ENCODE measurements around the gene MFAP5. TPM values are rescaled to one million over a fixed set of nuclear protein-coding genes. Genes with fewer than 3 reads are reported as not detected.

The MFAP5 gene
- total RNA-seq, 1 donor, result 259 TPM

DNA sequence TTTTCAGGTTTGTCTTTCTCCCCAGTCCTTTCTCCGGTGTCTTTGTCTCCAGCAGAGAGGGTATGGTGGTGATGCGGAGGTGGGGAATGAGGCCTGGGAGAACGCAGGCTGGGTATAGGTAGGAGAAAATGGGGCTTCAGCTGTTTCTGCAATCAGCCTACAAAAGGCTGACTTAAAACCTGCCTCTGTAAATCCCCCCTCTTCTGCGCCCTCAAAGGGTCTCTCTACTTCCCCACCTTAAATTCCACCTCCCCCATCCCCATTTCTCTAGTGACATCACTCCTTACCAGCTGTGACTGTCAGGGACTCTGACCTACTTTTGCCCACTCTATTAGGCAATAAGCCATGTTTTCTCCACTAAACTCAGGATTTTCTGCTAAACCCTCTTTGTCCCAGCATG, 27.1 kb upstream of the MFAP5 start:
- no peak for DNase-seq (ENCODE audit: low read depth)
- TF ChIP-seq, protein P1, sequence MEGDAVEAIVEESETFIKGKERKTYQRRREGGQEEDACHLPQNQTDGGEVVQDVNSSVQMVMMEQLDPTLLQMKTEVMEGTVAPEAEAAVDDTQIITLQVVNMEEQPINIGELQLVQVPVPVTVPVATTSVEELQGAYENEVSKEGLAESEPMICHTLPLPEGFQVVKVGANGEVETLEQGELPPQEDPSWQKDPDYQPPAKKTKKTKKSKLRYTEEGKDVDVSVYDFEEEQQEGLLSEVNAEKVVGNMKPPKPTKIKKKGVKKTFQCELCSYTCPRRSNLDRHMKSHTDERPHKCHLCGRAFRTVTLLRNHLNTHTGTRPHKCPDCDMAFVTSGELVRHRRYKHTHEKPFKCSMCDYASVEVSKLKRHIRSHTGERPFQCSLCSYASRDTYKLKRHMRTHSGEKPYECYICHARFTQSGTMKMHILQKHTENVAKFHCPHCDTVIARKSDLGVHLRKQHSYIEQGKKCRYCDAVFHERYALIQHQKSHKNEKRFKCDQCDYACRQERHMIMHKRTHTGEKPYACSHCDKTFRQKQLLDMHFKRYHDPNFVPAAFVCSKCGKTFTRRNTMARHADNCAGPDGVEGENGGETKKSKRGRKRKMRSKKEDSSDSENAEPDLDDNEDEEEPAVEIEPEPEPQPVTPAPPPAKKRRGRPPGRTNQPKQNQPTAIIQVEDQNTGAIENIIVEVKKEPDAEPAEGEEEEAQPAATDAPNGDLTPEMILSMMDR (IDR thresholded peaks at IDR 0.05; ENCODE audit: insufficient read depth, low read length), result no peak
- no peak overlapping the region for H3K4me3 ChIP-seq (ENCODE audit: low read depth, low read length)

DNA sequence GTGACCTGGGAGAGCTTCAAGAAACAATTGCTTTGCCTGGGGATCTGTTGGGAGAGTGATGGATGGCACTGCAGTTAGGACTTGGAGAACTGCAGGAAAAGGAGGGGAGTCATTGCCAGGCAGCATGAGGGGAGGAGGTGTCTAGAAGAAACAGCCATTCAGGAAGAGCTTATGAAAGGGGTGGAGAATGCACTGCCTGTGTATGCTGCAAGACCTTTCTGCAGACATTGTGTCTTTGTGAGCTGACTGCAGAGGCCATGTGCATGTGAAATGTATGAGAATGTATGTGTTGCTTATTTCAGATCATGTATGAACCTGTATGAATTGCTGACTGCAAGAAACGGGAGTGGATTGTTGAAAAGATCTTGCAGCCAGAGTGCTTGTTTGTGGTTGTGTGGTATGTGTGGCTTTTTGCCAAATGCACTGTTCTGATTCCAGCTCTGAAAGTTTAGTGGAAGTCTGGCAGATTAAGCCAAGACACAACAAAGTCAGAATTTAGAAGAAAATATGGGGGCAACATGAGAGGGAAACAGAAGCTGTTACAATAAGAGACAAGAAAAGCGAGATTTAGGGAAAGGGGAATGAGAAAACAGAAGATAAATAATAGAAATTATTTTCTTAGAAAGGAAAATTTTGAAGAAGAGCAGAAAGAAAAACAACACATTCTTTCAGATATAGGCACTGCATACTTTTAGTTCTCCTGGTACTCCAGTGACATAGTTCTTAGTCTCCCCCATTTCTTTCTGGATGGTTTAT, 25.4 kb upstream of the MFAP5 start:
- TF ChIP-seq, protein P1 (IDR thresholded peaks at IDR 0.05; ENCODE audit: insufficient read depth, low read length), result no peak
- DNase-seq (ENCODE audit: low read depth), result peak; percentile 95
- H3K4me3 ChIP-seq (ENCODE audit: low read depth, low read length), result no peak overlapping the region

DNA sequence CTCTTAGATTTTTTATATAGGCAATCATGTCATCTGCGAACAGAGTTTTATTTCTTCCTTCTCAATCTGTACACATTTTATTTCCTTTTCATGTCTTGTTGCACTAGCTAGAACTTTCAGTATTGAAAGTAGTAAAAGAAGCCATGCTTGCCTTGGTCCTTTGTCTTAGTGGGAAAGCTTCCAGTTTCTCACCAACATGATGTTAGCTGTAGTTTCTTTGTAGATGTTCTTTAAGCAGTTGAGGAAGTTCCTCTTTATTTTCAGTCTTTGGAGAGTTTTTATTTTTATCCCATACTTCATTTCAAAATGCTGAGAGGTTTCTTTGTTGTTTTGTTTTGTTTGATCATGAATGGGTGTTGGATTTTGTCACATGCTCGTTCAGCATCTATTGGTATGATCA, 22.4 kb upstream of the MFAP5 start:
- no peak for DNase-seq (ENCODE audit: low read depth)
- H3K4me3 ChIP-seq (ENCODE audit: low read depth, low read length), result no peak overlapping the region
- TF ChIP-seq, protein P1 (IDR thresholded peaks at IDR 0.05; ENCODE audit: insufficient read depth, low read length), result no peak

DNA sequence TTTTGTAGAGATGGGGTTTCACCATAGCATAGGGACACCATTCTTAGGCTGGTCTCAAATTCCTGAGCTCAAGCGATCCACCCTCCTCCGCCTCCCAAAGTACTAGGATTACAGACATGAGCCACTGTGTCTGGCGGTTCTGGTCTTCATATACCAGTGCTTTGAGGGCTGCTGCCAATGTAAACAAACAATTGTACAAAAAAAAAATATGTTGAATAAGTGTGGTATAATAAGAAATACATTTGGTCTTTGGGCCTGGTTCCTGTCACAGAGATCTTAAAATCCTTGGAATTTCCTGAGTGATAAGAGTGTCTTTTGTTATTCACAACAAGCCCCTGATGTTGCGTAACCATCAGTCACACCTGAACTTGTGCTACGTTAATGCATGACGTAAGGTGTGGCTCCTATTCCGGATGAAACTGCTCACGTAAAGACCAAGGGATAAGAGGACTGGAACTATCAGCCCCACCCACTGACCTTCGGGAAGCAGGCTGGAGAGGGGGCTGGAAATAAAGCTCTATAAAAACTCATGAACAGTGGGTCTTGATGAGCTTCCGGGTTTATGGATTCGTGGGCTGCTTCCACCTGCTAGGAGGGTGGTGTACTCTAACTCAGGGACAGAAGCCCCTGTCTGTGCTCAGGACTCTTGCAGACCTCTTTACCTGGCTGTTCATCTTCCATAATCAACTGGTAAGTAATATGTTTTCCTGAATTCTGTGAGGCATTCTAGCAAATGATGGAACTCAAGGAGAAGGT, 18.7 kb upstream of the MFAP5 start:
- TF ChIP-seq, protein P1 (IDR thresholded peaks at IDR 0.05; ENCODE audit: insufficient read depth, low read length), result no peak
- peak overlapping the region; percentile 46 for H3K4me3 ChIP-seq (ENCODE audit: low read depth, low read length)
- DNase-seq (ENCODE audit: low read depth), result peak; percentile 98

DNA sequence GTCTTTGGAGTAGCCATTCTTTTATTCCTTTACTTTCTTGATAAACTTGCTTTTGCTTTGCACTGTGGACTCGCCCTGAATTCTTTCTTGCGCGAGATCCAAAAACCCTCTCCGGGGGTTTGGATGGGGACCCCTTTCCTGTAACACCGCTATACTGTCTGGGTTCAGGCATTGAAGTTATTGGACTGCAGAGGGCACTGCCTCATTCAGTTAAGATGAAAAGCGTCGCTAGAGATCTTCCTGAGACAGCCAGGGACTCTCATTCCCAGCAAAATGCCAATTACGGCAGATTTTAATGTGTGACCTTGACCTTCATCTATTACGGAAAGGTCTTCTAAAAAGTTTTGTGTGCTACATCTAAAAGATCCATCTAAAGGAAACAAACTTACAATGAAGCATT, 17.9 kb upstream of the MFAP5 start:
- H3K4me3 ChIP-seq (ENCODE audit: low read depth, low read length), result no peak overlapping the region
- no peak for DNase-seq (ENCODE audit: low read depth)
- TF ChIP-seq, protein P1 (IDR thresholded peaks at IDR 0.05; ENCODE audit: insufficient read depth, low read length), result no peak

DNA sequence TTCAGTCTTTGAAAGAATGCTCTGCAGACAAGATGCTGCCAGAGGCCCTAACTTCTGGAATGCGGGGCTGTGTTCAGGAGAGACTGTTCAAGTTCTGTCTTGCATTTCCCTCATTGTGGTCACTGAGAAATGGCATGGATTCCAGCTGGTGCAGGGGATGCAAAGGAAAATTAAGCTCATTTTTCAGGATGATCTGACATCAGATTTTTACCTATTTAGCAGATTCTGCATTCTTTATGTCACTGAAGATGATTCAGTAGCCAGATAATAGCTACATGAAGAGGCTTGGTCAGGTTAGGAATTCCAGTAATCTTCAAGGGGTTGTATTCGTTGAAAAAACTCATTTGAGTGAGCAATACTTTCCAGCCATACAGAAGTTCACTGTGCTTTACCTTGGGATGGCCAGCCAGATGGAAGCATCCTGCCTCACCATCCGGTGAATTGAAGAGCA, 16.1 kb upstream of the MFAP5 start:
- DNase-seq (ENCODE audit: low read depth), result peak; percentile 59

More for the DNA sequence above, 16.1 kb upstream of the MFAP5 start:
- TF ChIP-seq, protein P1 (IDR thresholded peaks at IDR 0.05; ENCODE audit: insufficient read depth, low read length), result no peak
- H3K4me3 ChIP-seq (ENCODE audit: low read depth, low read length), result no peak overlapping the region

Data from fibroblast of the aortic adventitia (primary cell).